NCI-H2227 (cell line): ENCODE results near the gene GPR39.

ENCODE experiments used
- DNase-seq: peaks from one replicate; lab custom pipeline; 2025; ENCODE audit not compliant: unreplicated experiment; lab: John Stamatoyannopoulos, UW

GPR39 gene

DNA sequence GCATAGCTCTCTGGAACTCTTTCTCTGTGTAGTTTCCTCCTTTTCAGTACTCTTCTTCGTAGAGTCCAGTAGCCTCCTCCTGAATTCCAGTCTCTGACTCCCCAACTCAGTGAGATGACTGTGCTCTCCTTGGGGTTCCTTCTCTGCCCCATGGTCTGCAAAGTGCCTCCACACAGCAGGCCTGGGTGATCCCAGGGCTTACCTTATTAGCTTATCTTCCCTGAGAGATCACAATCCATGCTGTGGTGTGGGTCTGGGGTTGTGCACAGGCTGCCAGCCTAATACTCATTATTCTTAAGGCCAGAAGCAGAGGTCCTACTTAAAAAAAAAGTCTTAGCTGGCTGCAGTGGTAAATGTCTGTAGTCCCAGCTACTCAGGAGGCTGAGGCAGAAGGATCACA, 4.6 kb upstream of the GPR39 start:
- DNase-seq, result no peak

DNA sequence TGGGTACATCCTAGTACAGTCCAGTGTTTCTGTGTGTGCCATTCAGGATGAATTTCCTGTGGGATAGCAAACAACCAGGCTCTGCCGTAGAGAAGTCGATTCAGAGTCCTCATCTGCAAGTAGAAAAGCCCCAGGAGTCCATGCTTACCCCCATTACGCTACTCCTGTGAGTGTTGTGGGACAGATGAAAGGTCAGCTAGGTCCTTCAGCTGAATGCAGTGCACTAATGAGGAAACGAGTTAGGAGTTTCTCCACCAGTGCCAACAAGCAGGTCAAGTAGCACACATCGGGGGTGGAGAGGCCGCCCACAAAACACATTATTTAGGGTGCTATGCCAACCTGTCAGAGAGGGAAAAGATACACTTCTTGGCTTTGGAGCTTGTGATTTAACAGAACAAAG, 2.5 kb upstream of the GPR39 start:
- DNase-seq, result no peak

DNA sequence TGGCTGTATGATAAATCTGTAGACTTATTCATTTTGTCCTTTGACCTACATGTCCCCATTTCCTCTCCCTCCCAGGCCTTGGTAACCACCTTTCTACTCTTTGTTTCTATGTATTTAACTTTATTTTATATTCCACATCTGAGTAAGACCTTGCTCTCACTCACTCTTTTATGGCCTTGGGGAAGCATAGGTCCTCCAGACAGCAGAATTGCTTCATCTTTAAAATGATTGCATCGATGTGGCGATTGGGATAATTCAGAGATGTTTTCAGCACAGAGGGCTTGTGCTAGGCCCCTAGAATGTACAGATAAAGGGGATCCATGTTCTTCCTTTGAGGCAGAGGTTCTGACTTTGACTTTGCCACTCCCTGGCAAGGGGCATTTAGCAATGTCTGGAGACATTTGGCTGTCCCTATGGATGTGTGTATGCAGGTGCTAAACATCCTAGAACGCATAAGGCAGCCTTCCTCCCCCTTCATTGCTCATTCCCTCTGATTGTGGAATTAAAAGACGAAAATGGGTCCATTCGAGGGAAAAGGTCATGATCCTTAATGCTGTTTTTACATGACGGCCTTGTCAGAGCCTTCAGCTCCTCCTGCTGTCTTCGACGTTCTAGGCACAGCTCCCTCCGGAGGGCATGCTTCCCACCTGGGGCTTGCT, 1.2 kb upstream of the GPR39 start:
- DNase-seq, result no peak

DNA sequence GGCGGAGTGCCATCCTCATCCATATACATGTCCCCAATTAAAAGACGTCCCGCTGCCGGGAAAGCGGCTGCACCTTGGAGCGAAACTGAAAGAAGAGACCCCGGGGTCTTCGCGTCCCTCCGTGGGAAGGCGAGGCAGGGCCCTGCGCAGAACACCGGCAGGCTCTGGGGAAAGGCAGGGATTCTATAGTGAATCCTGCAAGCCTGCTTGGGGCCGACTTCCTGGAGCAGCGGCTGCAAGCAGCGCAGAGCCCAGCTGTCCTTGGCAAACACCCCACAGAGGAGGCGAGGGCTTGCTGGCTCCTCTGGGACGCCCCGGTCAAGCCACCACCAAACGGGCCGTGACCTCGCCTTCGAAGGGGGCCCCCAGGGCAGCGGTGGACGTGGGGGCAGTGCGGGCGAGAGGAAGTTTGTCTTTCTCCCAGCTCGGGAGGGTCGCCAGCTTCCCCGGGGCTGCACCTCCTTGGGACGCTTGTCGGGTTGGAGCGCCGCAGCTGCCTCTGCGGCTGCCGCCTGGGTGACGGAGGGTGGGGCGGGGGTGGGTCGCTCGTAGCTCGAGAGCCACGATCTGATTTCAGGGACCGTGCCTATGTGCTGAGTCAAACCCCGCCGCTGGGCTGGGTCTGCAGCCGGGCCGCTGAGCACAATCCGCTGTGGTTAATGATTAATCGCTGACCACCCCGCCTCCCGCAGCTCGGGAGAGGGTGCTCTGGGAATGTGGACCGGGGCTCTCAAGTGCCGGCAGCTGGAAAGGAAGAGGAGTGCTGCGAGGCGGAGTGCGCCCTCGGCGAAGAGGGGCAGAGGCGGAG, 486 bp upstream of the GPR39 start:
- peak; percentile 68 for DNase-seq

DNA sequence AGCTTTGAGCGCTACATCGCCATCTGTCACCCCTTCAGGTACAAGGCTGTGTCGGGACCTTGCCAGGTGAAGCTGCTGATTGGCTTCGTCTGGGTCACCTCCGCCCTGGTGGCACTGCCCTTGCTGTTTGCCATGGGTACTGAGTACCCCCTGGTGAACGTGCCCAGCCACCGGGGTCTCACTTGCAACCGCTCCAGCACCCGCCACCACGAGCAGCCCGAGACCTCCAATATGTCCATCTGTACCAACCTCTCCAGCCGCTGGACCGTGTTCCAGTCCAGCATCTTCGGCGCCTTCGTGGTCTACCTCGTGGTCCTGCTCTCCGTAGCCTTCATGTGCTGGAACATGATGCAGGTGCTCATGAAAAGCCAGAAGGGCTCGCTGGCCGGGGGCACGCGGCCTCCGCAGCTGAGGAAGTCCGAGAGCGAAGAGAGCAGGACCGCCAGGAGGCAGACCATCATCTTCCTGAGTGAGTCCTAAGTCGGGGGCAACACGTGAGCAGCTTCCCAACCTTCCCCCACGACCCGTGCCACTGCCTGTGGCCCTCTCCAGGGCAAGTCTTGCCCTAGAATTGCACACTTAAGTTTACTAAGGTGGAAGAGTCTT, 928 bp downstream of the GPR39 start:
- no peak for DNase-seq

DNA sequence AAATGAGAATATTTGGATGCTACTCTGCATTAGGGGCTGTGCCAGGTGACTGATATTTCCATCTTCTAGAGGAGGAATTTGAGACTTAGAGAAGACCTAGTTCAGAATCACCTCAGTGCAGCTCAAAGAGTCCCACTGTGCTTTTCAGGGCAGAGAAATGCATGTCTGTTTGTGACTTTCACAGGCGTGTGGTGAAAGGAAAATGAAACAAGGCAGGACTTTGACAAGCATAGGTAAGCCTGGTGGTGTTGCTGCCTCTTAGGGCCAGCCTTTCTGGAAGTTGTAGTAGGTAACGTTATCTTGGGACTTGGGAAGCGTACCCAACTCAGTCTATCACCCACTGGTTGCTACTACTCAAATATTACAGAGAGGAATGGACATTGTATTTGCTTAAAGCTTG, 2.6 kb downstream of the GPR39 start:
- no peak for DNase-seq

DNA sequence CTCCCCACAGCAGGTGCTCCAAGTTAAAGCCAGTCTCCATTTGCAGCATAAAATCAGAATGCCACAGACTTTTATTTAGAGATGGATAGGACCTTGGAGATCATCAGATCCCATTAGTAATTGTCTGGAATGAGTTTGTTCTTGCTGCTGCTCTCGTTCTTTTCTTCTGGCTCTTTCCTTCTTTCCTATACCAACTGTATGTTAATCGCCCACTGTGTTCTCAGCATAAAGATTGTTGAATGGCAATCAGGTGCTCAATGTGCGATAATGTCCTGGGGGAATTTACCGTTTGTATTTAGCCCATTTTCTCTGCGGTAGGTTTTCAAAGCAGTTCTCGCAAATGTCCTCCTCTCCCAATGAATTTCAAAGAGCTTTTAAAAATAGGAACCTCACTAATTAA, 3.3 kb downstream of the GPR39 start:
- no peak for DNase-seq

DNA sequence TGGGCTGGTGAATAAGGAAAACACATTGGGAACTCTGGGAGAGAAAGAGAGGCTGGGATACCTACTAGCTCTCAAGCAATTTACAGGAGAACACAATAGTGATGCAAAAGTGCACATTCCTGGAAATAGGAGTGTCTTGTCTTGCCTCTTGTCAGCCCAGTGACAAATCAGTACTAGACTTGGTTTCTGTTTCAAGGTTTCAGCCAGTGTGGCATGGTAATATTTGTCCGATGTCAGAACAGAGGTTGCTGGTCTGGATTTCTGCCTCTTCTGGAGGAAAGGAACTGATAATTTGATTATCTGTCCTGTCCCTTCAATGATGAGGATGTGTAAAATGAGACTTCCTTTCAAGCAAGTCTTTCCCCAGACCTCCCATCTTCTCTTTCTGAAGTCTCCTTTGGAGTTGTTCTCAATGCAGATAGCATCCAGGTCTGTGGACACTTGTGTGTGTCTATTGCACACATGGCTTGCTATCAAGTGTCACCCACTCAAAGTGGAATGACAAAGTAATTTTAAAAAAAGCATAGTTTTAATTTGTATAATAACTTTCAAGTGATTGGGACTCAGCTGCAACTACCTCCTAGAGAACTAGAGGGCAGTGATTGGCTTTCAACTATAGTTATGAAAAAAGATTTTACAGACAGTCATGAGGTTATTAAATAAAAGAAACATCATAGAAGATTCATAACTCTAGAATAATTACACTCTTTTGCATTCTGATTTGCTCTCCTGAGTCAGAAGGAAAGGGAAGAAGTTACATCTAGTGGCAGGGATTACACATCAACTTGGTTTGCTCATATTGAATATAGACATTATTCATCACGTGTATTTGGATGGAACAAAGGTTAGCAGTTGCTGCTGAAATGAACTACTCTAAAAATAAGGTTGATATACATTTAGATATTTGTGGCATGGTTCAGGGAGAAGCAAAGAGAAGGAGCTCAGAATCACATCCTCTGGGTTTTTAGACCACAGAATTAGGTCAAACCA, 4.5 kb downstream of the GPR39 start:
- no peak for DNase-seq

DNA sequence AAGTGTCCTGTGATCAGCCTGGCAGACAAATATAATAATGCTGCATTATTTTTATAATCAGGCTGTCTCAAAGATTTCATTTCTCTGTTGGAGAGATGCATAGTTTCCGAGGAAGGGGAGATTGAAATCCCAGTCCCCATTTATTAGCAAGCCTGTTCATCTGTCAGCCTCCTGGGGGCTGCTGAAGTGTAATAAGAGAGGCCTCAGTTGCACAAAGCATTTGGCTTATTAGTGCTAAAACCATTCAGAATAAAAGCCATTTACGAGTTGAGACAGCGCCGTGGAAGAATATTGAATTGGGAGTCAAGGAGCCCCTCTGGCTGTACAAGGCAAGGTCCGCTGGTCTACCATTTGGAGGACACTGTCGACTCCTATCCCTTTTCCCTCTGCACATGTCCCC, 6.1 kb downstream of the GPR39 start:
- no peak for DNase-seq

DNA sequence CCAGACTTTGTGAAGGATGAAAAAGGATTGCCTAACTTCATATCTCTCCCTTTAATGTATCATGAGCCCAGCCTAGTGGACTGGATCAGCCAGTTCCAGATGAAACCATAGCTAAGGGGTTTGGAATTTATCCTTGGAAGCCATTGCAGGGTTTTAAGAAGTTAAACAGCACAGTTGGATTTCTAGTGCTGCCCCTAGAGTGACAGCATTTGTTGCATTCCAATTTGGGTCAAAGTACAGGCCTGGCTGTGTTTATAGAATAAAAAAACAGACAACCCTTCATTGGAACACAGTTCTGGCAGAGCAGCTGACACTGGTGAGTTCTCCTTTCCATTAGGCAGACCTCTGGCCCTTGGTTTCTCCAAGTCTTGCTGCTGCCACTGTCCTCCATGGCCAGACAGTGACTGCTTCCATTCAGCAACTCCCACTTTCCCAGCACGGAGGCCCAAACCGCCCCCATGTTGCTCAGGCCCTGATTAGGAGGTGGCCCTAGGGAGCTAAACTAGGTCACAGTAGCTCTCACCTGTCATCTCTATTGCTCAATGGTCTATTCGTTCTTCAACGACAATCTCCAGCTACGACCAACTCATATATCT, 8.0 kb downstream of the GPR39 start:
- no peak for DNase-seq

DNA sequence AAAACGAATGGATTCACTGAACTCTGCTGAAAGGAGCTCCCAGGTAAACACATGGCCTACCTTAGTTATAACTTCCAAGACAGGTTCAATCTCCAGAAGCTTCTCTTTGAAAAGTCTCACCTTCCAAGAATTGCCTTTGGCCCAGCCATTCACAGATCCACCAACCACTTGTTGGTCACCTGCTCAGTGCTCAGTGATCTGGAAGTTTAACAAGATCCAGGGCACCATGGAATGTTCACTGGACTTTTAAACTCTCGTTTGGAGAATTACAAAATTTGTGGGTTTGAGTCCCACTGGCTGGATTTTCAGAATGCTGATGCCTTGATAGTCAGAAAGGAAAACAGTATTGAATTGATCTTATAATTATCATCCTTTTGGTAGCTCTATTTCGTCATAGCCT, 9.4 kb downstream of the GPR39 start:
- DNase-seq, result no peak

DNA sequence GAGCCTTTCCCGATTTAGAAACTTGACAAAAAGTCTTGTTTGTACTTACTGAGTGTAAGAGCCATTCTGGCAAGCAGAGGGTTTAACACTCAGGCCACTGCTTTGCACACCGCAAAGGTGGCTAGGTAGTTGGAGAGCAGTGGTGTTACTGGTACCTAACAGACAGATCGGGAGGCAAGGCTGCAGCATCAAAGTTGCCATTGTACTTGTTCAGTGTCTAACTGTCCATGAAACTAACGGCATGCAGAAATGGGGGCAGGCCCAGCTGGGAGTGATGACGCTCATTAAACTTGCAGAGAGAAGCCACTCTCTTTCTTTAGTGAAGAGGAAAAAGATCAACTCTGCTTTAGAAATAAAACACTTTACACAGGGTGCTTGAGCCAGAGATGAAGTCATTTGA, 10.1 kb downstream of the GPR39 start:
- DNase-seq, result no peak

DNA sequence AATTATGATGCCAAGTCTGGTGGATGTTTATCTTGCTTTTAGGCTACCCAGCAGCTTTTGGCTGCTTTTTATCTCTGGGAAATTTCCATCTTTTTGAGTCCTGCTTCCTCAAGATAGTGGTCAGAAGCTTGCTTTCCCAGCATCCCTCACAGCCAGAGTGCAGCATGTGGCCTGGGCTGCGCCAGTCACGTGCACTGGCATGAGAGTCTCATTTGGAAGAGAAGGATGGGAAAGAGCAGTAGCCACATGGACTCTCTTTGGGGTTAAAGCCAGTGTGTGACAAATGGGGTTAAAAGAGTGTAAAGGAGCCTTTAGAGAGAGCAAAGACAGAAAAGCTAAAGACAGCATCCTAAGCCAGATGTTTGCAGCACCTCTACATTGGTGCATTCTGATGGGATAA, 12.7 kb downstream of the GPR39 start:
- DNase-seq, result no peak

DNA sequence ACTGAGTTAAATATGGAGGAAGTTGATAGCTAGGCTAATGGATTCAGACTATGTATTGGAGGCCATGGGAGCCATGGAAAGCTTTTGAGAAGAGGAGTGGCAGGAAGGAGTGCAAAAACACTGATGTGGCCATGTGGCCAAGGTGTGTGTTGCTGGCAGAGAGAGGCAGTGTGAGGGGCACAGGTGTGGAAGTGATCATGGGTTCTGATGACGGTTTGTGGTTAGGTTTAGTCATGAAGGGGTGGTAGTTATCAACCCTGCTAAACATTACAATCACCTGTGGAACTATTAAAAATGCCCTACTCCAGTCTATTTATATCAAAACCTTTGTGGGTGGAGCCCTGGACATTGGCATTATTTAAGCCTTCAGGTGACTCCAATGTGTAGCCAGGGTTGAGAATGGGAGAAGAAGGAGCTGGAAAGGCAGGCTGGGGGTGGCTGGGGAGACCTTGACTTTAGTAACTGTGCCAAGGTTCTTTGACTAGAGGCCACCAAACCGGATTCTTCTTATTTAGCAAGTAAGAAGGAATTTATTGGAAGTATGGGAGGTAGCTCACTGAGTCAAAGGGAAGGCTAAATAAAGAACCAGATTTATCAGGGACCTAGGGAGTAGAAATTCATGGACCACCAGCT, 13.5 kb downstream of the GPR39 start:
- no peak for DNase-seq

DNA sequence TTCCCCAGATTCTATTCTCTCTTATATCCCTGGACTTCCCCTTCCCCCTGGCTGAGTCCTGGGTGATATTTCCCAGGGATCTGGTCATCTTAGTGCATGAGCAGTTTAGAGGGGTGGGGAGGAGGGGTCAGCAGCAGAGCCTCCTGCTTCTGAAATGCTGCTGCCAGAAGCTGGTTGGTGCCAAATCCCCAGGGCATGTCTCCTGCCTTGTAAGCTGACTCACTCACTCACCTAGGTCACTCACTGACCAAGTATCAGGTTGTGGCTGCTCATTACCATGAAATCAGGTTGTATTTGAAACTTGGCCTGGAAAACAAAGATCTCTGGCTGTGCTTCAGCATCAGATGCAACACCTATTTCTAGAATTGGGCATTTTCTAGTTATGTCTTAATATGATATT, 14.3 kb downstream of the GPR39 start:
- no peak for DNase-seq

DNA sequence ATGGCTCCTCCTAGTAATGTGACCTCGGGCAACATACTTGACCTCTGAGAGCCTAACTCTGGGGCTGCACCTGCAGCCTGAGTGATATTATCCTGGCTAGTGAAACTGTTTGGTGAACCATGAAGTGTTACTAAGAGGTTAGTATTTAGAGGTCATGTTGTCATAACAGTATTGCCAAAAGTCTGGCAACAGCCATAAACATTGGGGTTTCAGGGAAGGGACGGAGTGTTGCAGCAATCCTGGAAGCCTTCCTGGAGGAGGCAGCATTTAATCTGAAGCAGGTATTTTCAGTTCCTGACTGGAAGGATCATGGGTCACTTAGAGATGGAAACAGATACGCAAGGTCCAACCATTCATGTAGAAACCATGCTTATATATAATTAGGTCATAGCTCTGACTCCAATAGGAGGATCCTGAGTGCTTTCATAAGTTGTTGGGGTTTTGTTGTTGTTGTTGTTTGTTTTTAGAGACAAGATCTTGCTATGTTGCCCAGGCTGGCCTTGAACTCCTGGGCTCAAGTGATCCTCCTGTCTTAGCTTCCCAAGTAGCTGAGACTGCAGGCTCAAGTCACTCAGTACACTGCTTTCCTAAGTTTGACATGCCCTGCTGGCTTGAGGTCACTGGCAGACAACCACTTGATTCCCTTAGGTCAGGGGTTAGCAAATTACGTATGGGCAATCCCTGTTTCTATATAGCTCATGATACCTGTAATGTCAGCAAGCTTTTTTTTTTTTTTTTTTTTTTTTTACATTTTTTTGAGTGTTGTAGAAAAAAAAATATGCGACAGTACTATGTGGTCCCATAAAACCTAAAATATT, 21.5 kb downstream of the GPR39 start:
- DNase-seq, result no peak

DNA sequence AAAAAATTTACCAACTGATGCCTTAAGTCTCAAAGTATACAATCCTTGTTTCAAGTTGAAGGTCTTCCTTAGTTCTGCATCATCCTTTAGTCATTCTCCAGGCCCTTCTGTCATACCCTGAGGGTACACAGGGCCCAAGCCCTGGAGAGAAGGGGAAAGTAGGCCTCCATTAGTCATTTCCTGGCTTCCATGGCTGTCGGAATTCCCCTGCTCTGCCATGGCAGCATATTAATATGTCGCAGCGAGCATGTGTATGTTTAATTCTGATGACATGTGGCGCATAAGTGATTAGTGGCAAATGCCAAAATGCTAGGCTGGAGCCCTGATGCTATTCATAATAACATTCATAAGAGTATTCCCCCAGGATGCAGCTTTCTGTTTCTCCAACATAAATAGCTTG, 22.1 kb downstream of the GPR39 start:
- no peak for DNase-seq

DNA sequence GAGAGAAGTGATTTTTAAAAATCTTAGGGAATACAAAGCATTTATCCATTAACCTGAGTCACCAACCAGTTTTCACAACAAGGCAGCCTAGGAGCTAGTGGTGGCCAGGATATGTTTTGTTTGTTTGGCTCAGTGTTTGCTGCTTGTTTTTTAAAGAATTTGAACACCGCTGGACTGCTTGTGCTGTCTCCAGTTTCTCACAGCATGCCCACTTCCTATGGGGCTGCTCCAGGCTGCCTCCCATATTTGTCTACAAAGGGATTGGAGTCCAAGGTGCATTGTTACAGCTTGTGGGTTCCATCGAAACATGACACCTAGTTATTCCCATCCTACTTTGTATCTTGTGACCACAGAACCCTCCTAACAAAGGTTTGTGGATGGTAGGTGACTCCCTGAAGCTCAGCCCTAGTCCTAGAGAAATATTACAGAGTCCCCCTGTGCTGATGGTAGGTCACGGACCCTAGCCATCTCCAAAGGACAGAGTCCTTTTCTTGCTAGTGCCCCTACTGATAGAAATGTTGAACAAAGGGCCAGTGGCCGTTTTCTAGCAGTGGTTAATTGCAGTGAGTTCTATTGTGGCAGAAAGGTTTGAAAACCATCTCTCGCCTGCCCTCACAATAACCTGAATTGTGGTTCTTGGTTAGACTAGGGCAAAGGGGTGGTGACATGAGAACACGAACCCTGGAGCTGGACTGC, 23.2 kb downstream of the GPR39 start:
- DNase-seq, result no peak

DNA sequence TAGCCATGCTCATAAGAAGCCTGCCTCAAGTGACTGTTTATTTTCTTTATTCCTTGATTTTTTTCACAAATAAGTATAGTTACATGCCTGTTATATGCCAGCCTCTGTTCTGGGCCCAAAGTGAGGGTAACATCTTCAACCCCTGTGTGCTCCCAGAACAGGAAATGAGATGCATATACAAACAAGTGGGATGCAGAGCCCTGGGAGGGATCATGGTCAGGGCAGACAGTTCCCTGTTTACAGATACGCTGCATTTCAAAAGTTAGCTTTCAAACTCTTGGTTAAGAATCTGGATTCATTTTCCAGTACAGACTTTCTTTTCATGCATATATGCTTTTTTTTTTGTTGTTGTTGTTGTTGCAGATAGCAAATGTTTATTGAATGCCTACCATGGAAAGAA, 24.4 kb downstream of the GPR39 start:
- DNase-seq, result no peak
